A673 (cell line): Measurements from ENCODE around the gene OR5AS1. TPM values are rescaled to one million over a fixed set of nuclear protein-coding genes. Genes with fewer than 3 reads are reported as not detected.
"Not testable (repeated sequence)": the region's sequence is repeated elsewhere in the genome, so short reads cannot be mapped to it uniquely, and the experiment has no call there.

Experiments
- BruUV-seq: library from RNA; stranded (reverse); fragments of 400-500 nt; replicated peaks from 2 replicates; lab custom pipeline; 2021; lab: Mats Ljungman, UMichigan
- CTCF ChIA-PET: fragments of 300-600 bp; sonication (Branson Sonifier 250); formaldehyde crosslinking; loops from one replicate; lab custom pipeline; 2022; ENCODE audit warnings: antibody characterized with exemption; lab: Charles Lee
- POLR2A ChIA-PET: fragments of 300-600 bp; sonication (Branson Sonifier 250); formaldehyde crosslinking; loops from one replicate; lab custom pipeline; 2022; ENCODE audit warnings: antibody characterized with exemption; ENCODE audit not compliant: low non-redundant PET; lab: Charles Lee
- DNase-seq: peaks from one replicate; pipeline ENCODE4 v3.0.0-alpha.2; 2015; ENCODE audit warnings: low spot score
- H3K27ac ChIP-seq: fragments of 200-600 bp; sonication (generic); 2 replicates; pipeline ENCODE4 v1.5.1; 2016; ENCODE audit warnings: mixed run types, low read depth, mild to moderate bottlenecking, mixed read lengths, antibody characterized with exemption, low read length; ENCODE audit not compliant: poor library complexity, severe bottlenecking
- H3K27me3 ChIP-seq: fragments of 200-600 bp; sonication (generic); replicated peaks from 2 replicates; pipeline ENCODE4 v1.6.1; 2017; ENCODE audit warnings: mixed run types, low read depth, mild to moderate bottlenecking, mixed read lengths, antibody characterized with exemption, low read length; ENCODE audit not compliant: insufficient read depth, poor library complexity
- H3K36me3 ChIP-seq: fragments of 200-600 bp; sonication (generic); 2 replicates; pipeline ENCODE4 v1.6.1; 2016; ENCODE audit warnings: mixed run types, mild to moderate bottlenecking, mixed read lengths, antibody characterized with exemption, low read length; ENCODE audit not compliant: insufficient read depth, poor library complexity, severe bottlenecking
- H3K4me1 ChIP-seq: fragments of 200-600 bp; sonication (generic); 2 replicates; pipeline ENCODE4 v1.6.1; 2017; ENCODE audit warnings: mixed run types, mild to moderate bottlenecking, mixed read lengths, antibody characterized with exemption, low read length; ENCODE audit not compliant: insufficient read depth, poor library complexity, severe bottlenecking
- H3K4me3 ChIP-seq: fragments of 200-600 bp; sonication (generic); 2 replicates; pipeline ENCODE4 v1.5.1; 2016; ENCODE audit warnings: low read depth, mixed run types, mild to moderate bottlenecking, mixed read lengths, low read length; ENCODE audit not compliant: poor library complexity, severe bottlenecking
- H3K9me3 ChIP-seq: fragments of 200-600 bp; sonication (generic); 2 replicates; pipeline ENCODE4 v1.6.1; 2016; ENCODE audit warnings: mixed run types, low read depth, mild to moderate bottlenecking, mixed read lengths, antibody characterized with exemption, low read length; ENCODE audit not compliant: poor library complexity, severe bottlenecking
- EZH2 ChIP-seq: fragments of 200-600 bp; sonication (generic); IDR thresholded peaks from 2 replicates; pipeline ENCODE4 v1.6.1; 2017; ENCODE audit warnings: borderline replicate concordance, low read depth, mild to moderate bottlenecking, mixed read lengths, antibody characterized with exemption, low read length; ENCODE audit not compliant: poor library complexity, severe bottlenecking
- intact Hi-C: fragments of 100-400 bp; cut with micrococcal nuclease; formaldehyde crosslinking; loops from one replicate; pipeline ENCODE4 v1.10.0; 2022; ENCODE audit not compliant: unreplicated experiment
- total RNA-seq: library from RNA; stranded (reverse); gene quantifications from 2 replicates; pipeline ENCODE4 v1.2.3, GENCODE V29; 2021
- TF ChIP-seq, protein P1 (sequence below): fragments of 300-800, 200-600 bp; sonication (generic); conservative IDR thresholded peaks from 2 replicates; pipeline ENCODE4 v1.5.1; 2017; ENCODE audit warnings: low read depth, mild to moderate bottlenecking, antibody characterized with exemption, low read length, moderate library complexity, mixed read lengths

Gene OR5AS1
- total RNA-seq, 1 experiment from 2014 or later, result not detected

DNA sequence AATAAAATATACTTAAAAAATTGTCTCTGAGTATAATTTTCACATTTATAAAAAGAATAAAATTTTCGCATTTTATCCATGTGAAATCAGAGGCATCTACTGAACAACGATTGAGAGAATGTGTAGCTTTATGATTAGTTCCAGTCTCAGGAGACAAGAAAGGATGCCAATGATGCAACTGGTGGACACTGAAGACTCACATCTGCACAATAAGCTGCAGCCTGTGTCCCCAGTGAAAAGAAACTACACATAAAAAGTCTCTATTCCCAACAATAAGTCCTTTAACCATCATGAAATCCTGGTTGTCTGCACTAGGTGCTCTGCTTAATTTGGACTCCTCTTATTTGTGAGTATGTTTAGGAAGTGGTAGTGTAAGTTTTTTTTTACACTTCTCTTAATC is 22.0 kb downstream of the OR5AS1 start:
- Histone ChIP-seq H3K27me3 (no peaks in the 10 kb centered on the region), H3K27ac (no peak overlapping the region), H3K4me1 (no peaks in the 10 kb centered on the region), H3K9me3 (peaks cover 3% of the 10 kb centered on the region), H3K36me3 (no peaks in the 10 kb centered on the region), H3K4me3 (no peak overlapping the region)
- ChIA-PET CTCF (no interaction called here), POLR2A (no interaction called here)
- no peak for TF ChIP-seq EZH2
- TF ChIP-seq, protein P1, sequence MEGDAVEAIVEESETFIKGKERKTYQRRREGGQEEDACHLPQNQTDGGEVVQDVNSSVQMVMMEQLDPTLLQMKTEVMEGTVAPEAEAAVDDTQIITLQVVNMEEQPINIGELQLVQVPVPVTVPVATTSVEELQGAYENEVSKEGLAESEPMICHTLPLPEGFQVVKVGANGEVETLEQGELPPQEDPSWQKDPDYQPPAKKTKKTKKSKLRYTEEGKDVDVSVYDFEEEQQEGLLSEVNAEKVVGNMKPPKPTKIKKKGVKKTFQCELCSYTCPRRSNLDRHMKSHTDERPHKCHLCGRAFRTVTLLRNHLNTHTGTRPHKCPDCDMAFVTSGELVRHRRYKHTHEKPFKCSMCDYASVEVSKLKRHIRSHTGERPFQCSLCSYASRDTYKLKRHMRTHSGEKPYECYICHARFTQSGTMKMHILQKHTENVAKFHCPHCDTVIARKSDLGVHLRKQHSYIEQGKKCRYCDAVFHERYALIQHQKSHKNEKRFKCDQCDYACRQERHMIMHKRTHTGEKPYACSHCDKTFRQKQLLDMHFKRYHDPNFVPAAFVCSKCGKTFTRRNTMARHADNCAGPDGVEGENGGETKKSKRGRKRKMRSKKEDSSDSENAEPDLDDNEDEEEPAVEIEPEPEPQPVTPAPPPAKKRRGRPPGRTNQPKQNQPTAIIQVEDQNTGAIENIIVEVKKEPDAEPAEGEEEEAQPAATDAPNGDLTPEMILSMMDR, result no peak
- intact Hi-C loops, result no loop called here
- no peak for DNase-seq
- BruUV-seq, result no TSS peak

DNA sequence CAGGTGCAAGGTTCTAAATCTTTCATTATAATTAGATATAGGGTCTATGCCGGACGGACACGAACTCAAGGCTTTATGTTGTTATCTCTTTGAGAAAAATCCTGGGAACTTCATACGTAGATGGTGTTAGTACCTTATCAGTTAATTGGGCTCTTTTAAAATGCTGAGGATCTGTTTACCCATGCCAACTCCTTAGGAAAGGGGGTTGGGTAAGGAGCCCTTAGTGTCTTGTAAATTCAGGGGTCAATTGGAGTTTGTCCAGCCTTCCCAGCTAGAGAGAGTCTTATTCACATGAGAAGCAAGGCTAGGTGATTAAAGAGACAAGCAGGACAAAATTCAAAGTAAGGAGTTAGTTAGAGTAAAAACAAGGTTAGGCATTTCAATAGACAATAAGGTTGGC is 28.9 kb downstream of the OR5AS1 start:
- BruUV-seq, H3K4me1 ChIP-seq, CTCF ChIA-PET, H3K36me3 ChIP-seq, H3K9me3 ChIP-seq, DNase-seq, POLR2A ChIA-PET, H3K27ac ChIP-seq, intact Hi-C loops, H3K4me3 ChIP-seq, H3K27me3 ChIP-seq: not testable (repeated sequence)

DNA sequence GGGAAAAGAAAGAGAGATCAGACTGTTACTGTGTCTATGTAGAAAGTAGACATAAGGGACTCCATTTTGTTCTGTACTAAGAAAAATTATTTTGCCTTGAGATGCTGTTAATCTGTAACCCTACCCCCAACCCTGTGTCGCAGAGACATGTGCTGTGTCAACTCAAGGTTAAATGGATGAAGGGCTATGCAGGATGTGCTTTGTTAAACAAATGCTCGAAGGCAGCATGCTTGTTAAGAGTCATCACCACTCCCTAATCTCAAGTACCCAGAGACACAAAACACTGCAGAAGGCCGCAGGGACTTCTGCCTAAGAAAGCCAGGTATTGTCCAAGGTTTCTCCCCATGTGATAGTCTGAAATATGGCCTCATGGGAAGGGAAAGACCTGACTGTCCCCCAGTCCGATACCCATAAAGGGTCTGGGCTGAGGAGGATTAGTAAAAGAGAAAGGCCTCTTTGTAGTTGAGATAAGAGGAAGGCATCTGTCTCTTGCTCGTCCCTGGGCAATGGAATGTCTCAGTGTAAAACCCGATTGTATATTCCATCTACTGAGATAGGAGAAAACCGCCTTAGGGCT is 30.3 kb downstream of the OR5AS1 start:
- H3K4me1 ChIP-seq, H3K36me3 ChIP-seq, H3K27me3 ChIP-seq, H3K27ac ChIP-seq, H3K9me3 ChIP-seq, DNase-seq, intact Hi-C loops, POLR2A ChIA-PET, BruUV-seq, H3K4me3 ChIP-seq, CTCF ChIA-PET: not testable (repeated sequence)

DNA sequence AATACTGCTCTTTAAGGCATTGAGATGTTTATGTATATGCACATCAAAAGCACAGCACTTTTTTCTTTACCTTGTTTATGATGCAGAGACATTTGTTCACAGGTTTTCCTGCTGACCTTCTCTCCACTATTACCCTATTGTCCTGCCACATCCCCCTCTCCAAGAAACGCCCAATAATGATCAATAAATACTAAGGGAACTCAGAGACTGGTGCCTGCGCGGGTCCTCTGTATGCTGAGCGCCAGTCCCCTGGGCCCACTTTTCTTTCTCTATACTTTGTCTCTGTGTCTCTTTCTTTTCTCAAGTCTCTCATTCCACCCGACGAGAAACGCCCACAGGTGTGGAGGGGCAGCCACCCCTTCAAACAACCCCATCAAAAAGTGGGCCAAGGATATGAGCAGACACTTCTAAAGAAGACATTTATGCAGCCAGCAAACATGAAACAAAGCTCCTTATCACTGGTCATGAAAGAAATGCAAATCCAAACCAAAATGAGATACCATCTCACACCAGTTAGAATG is 30.9 kb downstream of the OR5AS1 start:
- BruUV-seq, H3K9me3 ChIP-seq, H3K27me3 ChIP-seq, H3K4me3 ChIP-seq, DNase-seq, H3K36me3 ChIP-seq, H3K4me1 ChIP-seq, CTCF ChIA-PET, intact Hi-C loops, H3K27ac ChIP-seq, POLR2A ChIA-PET: not testable (repeated sequence)
